Right forelimb (tissue), 1 donor: ENCODE data around the gene HAPLN1.
A peak's percentile ranks its signal among the peaks of the same experiment; 100 is the strongest.

Source experiments
- DNase-seq: peaks from one replicate; pipeline ENCODE4 v3.0.0-alpha.2; 2018

Gene HAPLN1

DNA sequence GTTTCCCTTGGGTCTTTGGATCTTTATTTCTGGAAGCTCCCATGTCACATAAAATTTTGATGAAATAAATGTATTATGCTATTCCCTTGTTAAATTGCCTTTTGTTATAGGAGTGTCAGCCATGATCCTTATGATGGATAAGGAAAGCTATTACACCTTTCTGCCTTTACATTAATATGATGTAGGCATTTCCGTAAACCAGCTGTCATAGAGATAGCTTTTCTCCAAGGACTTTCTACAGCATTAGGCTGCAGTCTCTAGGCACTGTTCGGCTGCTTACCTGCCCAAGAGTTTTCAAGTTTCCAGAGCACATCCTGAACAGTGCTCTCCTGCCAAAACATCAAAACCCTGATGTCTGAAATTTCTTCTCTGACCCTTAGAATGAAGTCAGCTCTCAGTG is 87.4 kb downstream of the HAPLN1 start:
- DNase-seq = no peak

DNA sequence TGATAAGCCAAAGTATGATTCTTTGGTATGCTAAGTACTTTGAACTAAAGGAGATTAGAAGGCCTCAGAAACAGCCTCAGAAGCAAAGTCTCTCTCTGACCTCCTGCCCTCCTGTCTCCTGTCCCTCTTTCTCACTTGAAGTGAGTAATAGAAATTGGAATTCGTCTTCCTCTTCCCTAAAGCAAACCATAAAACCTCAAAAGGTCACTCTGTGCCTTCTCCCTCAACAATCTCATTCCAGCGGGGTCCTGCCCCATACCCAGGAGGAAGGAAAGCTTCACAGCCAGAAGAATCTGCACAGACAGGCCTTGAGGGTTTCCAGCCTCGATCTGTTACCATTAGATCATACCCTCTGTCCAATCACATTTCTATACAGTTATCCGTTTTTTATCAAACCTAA is 87.8 kb downstream of the HAPLN1 start:
- DNase-seq = no peak

- no peak for DNase-seq
Observed at GRCh38 chr5:83628360-83628759, 92.3 kb downstream of the HAPLN1 start.

- DNase-seq = no peak
Observed at GRCh38 chr5:83614841-83615240, 105.8 kb downstream of the HAPLN1 start.

DNA sequence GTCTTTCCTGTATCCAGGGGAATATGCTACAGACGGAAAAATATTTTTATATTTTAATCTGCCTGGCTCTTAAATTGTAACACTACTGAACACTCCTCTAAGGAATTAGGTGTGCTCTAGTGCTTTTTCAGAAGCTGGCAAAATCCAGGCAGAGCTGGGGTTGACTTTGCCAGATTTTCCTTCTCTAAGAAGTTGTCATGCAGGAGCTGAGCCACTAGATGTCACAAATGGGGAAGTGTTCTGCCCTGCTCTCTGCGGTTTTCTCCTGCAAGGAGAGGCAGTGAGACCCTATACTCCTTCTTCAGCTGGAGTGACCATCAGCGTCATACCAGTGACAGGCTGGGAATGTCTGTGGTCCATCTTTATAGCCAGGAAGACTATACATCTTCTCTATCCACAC is 112.5 kb downstream of the HAPLN1 start:
- peak; percentile 53 for DNase-seq

DNA sequence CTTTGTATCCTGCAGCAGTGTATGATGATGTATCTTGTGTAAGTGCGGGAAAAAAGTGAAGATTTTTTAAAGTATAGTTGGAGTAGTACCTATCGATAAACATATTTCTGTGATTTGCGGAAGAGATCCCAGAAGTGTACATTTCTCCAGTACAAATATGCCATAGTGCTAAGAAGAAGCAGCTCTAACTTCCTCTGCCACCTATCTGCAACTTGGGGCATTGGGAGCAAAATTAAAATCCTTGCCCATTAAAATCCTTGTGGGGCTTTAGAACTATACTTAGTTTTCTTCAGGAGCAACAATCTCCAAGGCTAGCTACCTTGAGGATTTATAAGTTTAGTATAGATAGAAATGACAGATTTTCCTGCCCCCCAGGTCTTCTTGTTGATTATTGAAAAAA is 125.4 kb downstream of the HAPLN1 start:
- no peak for DNase-seq

DNA sequence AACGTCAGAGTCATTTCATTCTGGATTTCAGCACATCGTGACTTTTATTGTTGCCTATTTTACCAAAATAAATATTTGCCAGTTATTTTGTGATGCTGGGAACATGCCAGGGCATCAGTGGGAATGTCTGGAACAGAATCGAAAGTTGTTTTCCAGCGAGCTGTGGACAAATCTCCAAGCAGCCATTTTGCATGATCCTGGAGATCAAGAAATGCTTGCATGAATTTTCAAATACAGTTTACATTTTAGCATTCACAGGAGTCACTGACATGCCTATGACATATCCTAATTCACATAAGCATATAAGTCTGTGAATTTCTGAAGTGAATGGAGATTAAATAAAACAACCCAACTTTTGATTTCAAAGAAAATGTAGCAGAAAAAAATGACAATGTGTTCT is 129.7 kb downstream of the HAPLN1 start:
- DNase-seq = no peak

DNA sequence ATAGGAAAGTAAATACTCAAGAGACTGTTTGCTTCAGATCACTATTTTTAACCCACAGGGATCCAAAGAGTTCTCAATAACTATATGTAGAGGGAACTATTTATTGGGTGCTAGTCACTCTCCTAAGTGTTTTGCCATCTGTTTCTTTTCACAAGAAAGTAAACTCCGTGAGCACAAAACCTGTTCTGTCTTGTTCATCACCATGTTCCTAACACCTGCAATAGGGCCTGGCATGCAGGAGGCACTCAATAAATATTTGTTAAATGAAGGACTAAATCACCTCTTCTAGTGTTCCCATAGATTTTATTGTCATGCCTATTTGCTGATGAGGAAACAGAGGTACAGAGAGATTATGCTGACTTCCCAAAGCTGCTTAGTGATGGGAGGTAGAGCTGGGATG is 130.9 kb downstream of the HAPLN1 start:
- DNase-seq = no peak
